Measurements from ENCODE around the gene MRPL17. TPM values are rescaled to one million over a fixed set of nuclear protein-coding genes. Genes with fewer than 3 reads are reported as not detected.

The MRPL17 gene
- total and polyA plus RNA-seq, 10 of the 15 experiments (the other 5 are each of a cell fraction or from before 2014, with no cell fraction given) = 60.3 to 171 (median 94.8) TPM

- TF ChIP-seq RB1 (IDR thresholded peaks at IDR 0.05; ENCODE audit: borderline replicate concordance) (no peak), E4F1 (IDR thresholded peaks at IDR 0.05; ENCODE audit: borderline replicate concordance, partially characterized antibody) (no peak), NFXL1 (IDR thresholded peaks at IDR 0.05; ENCODE audit: borderline replicate concordance) (no peak), ZSCAN29 (IDR thresholded peaks at IDR 0.05) (no peak), ATF2 (IDR thresholded peaks at IDR 0.05; ENCODE audit: low read length) (no peak), POLR2AphosphoS2 (IDR thresholded peaks at IDR 0.05; ENCODE audit: low read depth, low read length) (no peak), CTCF (IDR thresholded peaks at IDR 0.05 in 2 of 3, conservative IDR thresholded peaks at IDR 0.05 in 1 of 3; ENCODE audit: control insufficient read depth in 2 of 3, extremely low read depth in 1 of 3, insufficient read depth in 1 of 3, low read depth in 3 of 3, low read length in 3 of 3) (peak; percentile 40 to 54 (median 52); a peak in 5 of 6 replicates), GATAD2B (conservative IDR thresholded peaks at IDR 0.05; ENCODE audit: low read depth) (no peak), ATF3 (IDR thresholded peaks at IDR 0.05; ENCODE audit: borderline replicate concordance, extremely low read depth, low read depth, low read length) (no peak), BCLAF1 (IDR thresholded peaks at IDR 0.05) (no peak), EGR1 (IDR thresholded peaks at IDR 0.05; ENCODE audit: borderline replicate concordance in 1 of 2, low read depth in 2 of 2, low read length in 2 of 2) (no peak), PKNOX1 (IDR thresholded peaks at IDR 0.05) (no peak), RUNX3 (IDR thresholded peaks at IDR 0.05; ENCODE audit: low read length) (peak; percentile 32; the same call in 1 of the 2 replicates), TCF7 (IDR thresholded peaks at IDR 0.05; ENCODE audit: borderline replicate concordance) (no peak), ZBED1 (IDR thresholded peaks at IDR 0.05; ENCODE audit: borderline replicate concordance) (no peak), HSF1 (IDR thresholded peaks at IDR 0.05; ENCODE audit: low read depth, low read length) (no peak), SIX5 (IDR thresholded peaks at IDR 0.05; ENCODE audit: low read depth, low read length, severe bottlenecking) (no peak)
These were observed 15.3 kb downstream of the MRPL17 start (continued) for GRCh38 chr11:6667733-6668374.

Data from GM12878 (cell line).